BLaER1 treated with 17β-estradiol and CSF1 and Interleukin-3, amounts not matched to agents 10 nM and 100 nM (cell line): ENCODE data around the gene HSPB1.

Experiments
- H3K27ac ChIP-seq, 11 experiments: shearing (Covaris generic); formaldehyde crosslinking; 2 replicates each; pipeline ENCODE4 v1.8.1; 2022
- H3K27me3 ChIP-seq, 11 experiments: shearing (Covaris generic); formaldehyde crosslinking; 2 replicates each; pipeline ENCODE4 v1.8.1; 2022
- H3K36me3 ChIP-seq, 11 experiments: shearing (Covaris generic); formaldehyde crosslinking; 2 replicates each; pipeline ENCODE4 v1.8.1; 2022
- H3K4me1 ChIP-seq, 10 experiments: shearing (Covaris generic); formaldehyde crosslinking; 2 replicates each; pipeline ENCODE4 v1.8.1; 2022
- H3K4me2 ChIP-seq, 11 experiments: shearing (Covaris generic); formaldehyde crosslinking; 2 replicates each; pipeline ENCODE4 v1.8.1; 2022
- H3K4me3 ChIP-seq, 10 experiments: shearing (Covaris generic); formaldehyde crosslinking; 2 replicates each; pipeline ENCODE4 v1.8.1; 2022
- H3K9ac ChIP-seq, 11 experiments: shearing (Covaris generic); formaldehyde crosslinking; 2 replicates each; pipeline ENCODE4 v1.8.1; 2022
- H3K9me3 ChIP-seq, 11 experiments: shearing (Covaris generic); formaldehyde crosslinking; replicated peaks in 1 of 11; 2 replicates each; pipeline ENCODE4 v1.8.1; 2022
- H4K20me1 ChIP-seq, 11 experiments: shearing (Covaris generic); formaldehyde crosslinking; 2 replicates each; pipeline ENCODE4 v1.8.1; 2022
- Cebpa-rat ChIP-seq, 11 experiments: shearing (Covaris generic); IDR thresholded peaks; 2 replicates each; pipeline ENCODE4 v1.8.1; 2022

HSPB1 gene

GRCh38 chr7:76318488-76319353 is 16.2 kb downstream of the HSPB1 start:
- Histone ChIP-seq H4K20me1 (peaks cover 20 to 50% (median 47%) of the 10 kb centered on the region in 11 experiments; a peak in 21 of 22 replicates), H3K27ac (peak overlapping the region; percentile 49 to 93 (median 85)), H3K36me3 (peaks cover 13 to 27% (median 19%) of the 10 kb centered on the region in 11 experiments; a peak in 20 of 22 replicates), H3K9ac (peak overlapping the region; percentile 70 to 90 (median 86)), H3K4me2 (peak overlapping the region; percentile 81 to 98 (median 92)), H3K9me3 (no peaks in the 10 kb centered on the region), H3K27me3 (no peaks in the 10 kb centered on the region), H3K4me3 (peak overlapping the region; percentile 63 to 86 (median 73)), H3K4me1 (peaks cover 28 to 52% (median 31%) of the 10 kb centered on the region in 10 experiments)
- peak in 8 of 11 experiments; percentile 38 to 83 (median 64); a peak in 13 of 22 replicates for TF ChIP-seq Cebpa-rat (IDR thresholded peaks at IDR 0.05)

GRCh38 chr7:76325092-76325491 is 22.6 kb downstream of the HSPB1 start:
- H3K4me3 ChIP-seq, result no peak overlapping the region
- H3K9me3 ChIP-seq, result no peaks in the 10 kb centered on the region
- H3K4me2 ChIP-seq, result no peak overlapping the region
- peaks cover 10 to 25% (median 18%) of the 10 kb centered on the region in 10 experiments; a peak in 18 of 20 replicates for H3K4me1 ChIP-seq
- no peaks in the 10 kb centered on the region for H3K27me3 ChIP-seq
- peaks cover 83 to 100% (median 99%) of the 10 kb centered on the region in 11 experiments for H4K20me1 ChIP-seq
- no peak overlapping the region for H3K9ac ChIP-seq
- H3K36me3 ChIP-seq, result peaks cover 65 to 89% (median 82%) of the 10 kb centered on the region in 11 experiments
- H3K27ac ChIP-seq, result no peak overlapping the region
- no peak for TF ChIP-seq Cebpa-rat (IDR thresholded peaks at IDR 0.05)

GRCh38 chr7:76325811-76326210 is 23.3 kb downstream of the HSPB1 start:
- H3K4me1 ChIP-seq, result peaks cover 7 to 21% (median 16%) of the 10 kb centered on the region in 10 experiments; a peak in 17 of 20 replicates
- no peak for TF ChIP-seq Cebpa-rat (IDR thresholded peaks at IDR 0.05)
- no peak overlapping the region for H3K9ac ChIP-seq
- peaks cover 72 to 96% (median 89%) of the 10 kb centered on the region in 11 experiments for H3K36me3 ChIP-seq
- no peak overlapping the region for H3K4me3 ChIP-seq
- no peaks in the 10 kb centered on the region for H3K27me3 ChIP-seq
- H3K27ac ChIP-seq, result no peak overlapping the region
- H4K20me1 ChIP-seq, result peaks cover 90 to 100% (median 99%) of the 10 kb centered on the region in 11 experiments
- H3K4me2 ChIP-seq, result no peak overlapping the region
- no peaks in the 10 kb centered on the region for H3K9me3 ChIP-seq

GRCh38 chr7:76326646-76327233 is 24.3 kb downstream of the HSPB1 start:
- Histone ChIP-seq H3K27me3 (no peaks in the 10 kb centered on the region), H3K4me1 (peaks cover 8 to 28% (median 14%) of the 10 kb centered on the region in 10 experiments; a peak in 17 of 20 replicates), H3K4me3 (no peak overlapping the region), H3K27ac (no peak overlapping the region), H3K9me3 (no peaks in the 10 kb centered on the region), H4K20me1 (peaks cover 99 to 100% (median 99%) of the 10 kb centered on the region in 11 experiments), H3K36me3 (peaks cover 82 to 100% (median 98%) of the 10 kb centered on the region in 11 experiments), H3K9ac (no peak overlapping the region), H3K4me2 (no peak overlapping the region)
- TF ChIP-seq Cebpa-rat (IDR thresholded peaks at IDR 0.05), result no peak

GRCh38 chr7:76327610-76328009 is 25.1 kb downstream of the HSPB1 start:
- Histone ChIP-seq H3K27me3 (no peaks in the 10 kb centered on the region), H3K4me3 (no peak overlapping the region), H3K36me3 (peaks cover 83 to 100% (median 99%) of the 10 kb centered on the region in 11 experiments), H3K9me3 (no peaks in the 10 kb centered on the region), H3K4me2 (no peak overlapping the region), H4K20me1 (peaks cover 99 to 100% (median 99%) of the 10 kb centered on the region in 11 experiments), H3K27ac (peak overlapping the region in 3 of 11 experiments; percentile 5 to 47 (median 30); a peak in 2 of 22 replicates), H3K9ac (peak overlapping the region in 1 of 11 experiments; percentile 39; a peak in 1 of 22 replicates), H3K4me1 (peaks cover 8 to 34% (median 19%) of the 10 kb centered on the region in 10 experiments; a peak in 19 of 20 replicates)
- TF ChIP-seq Cebpa-rat (IDR thresholded peaks at IDR 0.05), result no peak

- Histone ChIP-seq H4K20me1 (peaks cover 99 to 100% (median 99%) of the 10 kb centered on the region in 11 experiments), H3K4me2 (peak overlapping the region in 2 of 11 experiments; percentile 21 to 26; a peak in 3 of 22 replicates), H3K9ac (peak overlapping the region in 5 of 11 experiments; percentile 15 to 44 (median 27); a peak in 4 of 22 replicates), H3K27ac (peak overlapping the region in 6 of 11 experiments; percentile 5 to 51 (median 36); a peak in 9 of 22 replicates), H3K9me3 (no peaks in the 10 kb centered on the region), H3K4me3 (no peak overlapping the region), H3K27me3 (no peaks in the 10 kb centered on the region), H3K4me1 (peaks cover 15 to 42% (median 22%) of the 10 kb centered on the region in 10 experiments; a peak in 19 of 20 replicates), H3K36me3 (peaks cover 85 to 100% (median 99%) of the 10 kb centered on the region in 11 experiments)
- no peak for TF ChIP-seq Cebpa-rat (IDR thresholded peaks at IDR 0.05)
These were observed 25.9 kb downstream of the HSPB1 start for GRCh38 chr7:76328389-76328788.

GRCh38 chr7:76329479-76329878 is 27.0 kb downstream of the HSPB1 start:
- Histone ChIP-seq H3K9ac (no peak overlapping the region), H3K4me3 (no peak overlapping the region), H4K20me1 (peaks cover 99 to 100% (median 99%) of the 10 kb centered on the region in 11 experiments), H3K27ac (no peak overlapping the region), H3K9me3 (no peaks in the 10 kb centered on the region), H3K36me3 (peaks cover 94 to 100% (median 98%) of the 10 kb centered on the region in 11 experiments), H3K4me2 (no peak overlapping the region), H3K27me3 (no peaks in the 10 kb centered on the region), H3K4me1 (peaks cover 21 to 45% (median 28%) of the 10 kb centered on the region in 10 experiments)
- no peak for TF ChIP-seq Cebpa-rat (IDR thresholded peaks at IDR 0.05)

GRCh38 chr7:76330261-76330660 is 27.8 kb downstream of the HSPB1 start:
- Histone ChIP-seq H3K9ac (no peak overlapping the region), H3K9me3 (no peaks in the 10 kb centered on the region), H4K20me1 (peaks cover 99 to 100% (median 99%) of the 10 kb centered on the region in 11 experiments), H3K4me1 (peaks cover 21 to 45% (median 32%) of the 10 kb centered on the region in 10 experiments), H3K27ac (no peak overlapping the region), H3K27me3 (no peaks in the 10 kb centered on the region), H3K4me2 (no peak overlapping the region), H3K36me3 (peaks cover 94 to 100% (median 98%) of the 10 kb centered on the region in 11 experiments), H3K4me3 (no peak overlapping the region)
- TF ChIP-seq Cebpa-rat (IDR thresholded peaks at IDR 0.05), result no peak
